IPS-18c (cell line): Measurements from ENCODE around the gene TMC8.

Source experiments
- H3K4me3 ChIP-seq: 2 replicates; pipeline ENCODE4 v1.7.0; 2013; ENCODE audit warnings: low read depth, mild to moderate bottlenecking, low read length, moderate library complexity; ENCODE audit not compliant: insufficient read depth
- H3K9me3 ChIP-seq: one replicate; pipeline ENCODE4 v1.6.1; 2013; ENCODE audit warnings: mild to moderate bottlenecking, low read length, moderate library complexity; ENCODE audit not compliant: control insufficient read depth, insufficient read depth

The TMC8 gene

DNA sequence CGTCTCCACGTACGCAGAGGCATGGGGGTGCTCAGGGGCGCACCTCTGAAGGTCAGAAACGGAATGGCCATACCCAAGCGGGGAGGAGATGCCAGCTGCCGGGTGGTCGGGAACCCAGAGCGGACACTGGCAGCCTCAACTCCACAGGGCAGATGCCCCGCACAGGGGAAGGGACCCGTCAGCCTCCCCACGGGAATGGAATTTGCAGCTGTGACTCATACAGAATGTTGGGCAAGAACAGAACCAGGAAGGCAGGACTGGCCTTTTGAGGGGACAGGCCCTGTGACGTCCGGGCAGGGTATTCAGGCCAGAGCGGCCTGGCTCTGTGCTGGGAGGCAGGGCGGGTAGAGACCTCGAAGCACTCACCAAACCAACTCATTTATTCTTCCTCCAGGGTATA, 48.8 kb downstream of the TMC8 start:
- H3K4me3 ChIP-seq = no peak overlapping the region
- no peaks in the 10 kb centered on the region for H3K9me3 ChIP-seq

DNA sequence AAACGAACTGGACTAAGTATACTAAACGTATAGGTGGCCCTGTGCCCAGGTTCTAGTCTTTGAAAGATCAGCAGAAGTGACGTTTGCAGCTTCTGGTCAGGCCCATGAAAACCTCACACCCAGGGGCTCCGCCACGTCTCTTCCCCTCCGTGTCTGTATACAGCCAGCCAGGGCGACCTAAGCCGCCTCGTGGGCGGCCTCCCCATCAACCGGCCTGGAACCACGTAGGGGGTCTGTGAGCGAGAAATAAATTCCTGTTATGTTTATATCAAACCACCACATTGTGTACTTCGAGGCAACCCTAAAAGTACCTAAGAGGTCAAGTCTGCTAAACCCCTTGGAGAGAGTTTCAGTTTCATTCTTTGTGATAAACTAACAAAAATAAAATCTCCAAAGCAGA, 49.5 kb downstream of the TMC8 start:
- no peaks in the 10 kb centered on the region for H3K9me3 ChIP-seq
- H3K4me3 ChIP-seq = no peak overlapping the region

DNA sequence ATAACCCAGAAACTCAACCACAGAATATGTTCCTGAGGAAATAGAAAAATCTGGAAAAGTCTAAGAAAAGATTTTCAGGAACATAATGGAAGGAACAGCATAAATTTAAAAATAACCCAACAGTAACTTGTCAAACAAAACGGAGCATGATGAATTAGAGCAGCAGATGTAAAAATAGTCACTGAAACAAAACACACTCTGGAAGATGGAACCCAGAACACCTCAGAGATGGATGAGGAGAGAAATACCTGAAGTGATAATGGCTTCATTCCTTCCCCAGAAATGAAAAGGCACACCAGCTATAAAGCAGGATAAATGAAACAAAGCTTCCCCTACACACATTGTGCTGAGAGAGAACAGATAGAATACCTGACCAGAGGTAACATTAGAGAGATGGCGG, 49.9 kb downstream of the TMC8 start:
- H3K9me3 ChIP-seq = no peaks in the 10 kb centered on the region
- no peak overlapping the region for H3K4me3 ChIP-seq

DNA sequence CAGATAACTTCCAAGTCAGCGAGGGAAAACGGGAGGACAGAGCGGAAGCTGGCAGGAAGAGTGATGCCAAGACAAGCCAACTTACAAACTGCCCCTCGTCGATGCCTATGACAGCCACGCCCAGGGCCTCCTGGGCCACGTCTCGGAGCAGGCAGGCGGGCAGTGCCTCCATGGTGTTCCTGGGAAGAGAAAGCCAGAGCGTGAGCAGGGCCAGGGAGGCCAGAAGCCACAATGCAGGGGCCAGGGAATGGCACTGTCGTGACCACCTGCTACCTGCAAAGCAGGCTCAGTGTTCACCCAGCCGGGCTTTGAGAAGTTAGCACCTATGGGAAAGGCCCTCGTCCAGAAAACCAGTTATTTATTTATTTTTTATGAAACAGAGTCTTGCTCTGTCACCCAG, 51.9 kb downstream of the TMC8 start:
- H3K4me3 ChIP-seq = no peak overlapping the region
- no peaks in the 10 kb centered on the region for H3K9me3 ChIP-seq

DNA sequence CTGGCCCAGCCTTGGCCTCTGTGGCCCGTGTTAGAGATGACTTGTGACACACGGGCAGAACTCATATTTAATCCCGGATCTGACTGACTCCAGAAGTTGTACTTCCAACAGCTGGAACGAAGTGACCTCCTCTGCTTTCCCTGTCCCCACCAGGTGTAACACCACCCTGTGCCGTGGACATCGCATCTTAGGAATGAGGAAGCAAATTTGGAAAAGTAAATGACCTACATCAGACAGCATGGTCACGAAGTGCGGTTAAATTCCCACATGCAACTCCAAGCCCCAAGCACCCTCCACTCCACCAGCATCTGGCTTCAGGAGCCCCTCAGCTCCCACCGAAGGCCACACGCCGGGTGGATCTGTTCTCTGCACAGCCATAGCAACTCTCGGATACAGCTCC, 53.3 kb downstream of the TMC8 start:
- Histone ChIP-seq H3K4me3 (no peak overlapping the region), H3K9me3 (peaks cover 2% of the 10 kb centered on the region)

DNA sequence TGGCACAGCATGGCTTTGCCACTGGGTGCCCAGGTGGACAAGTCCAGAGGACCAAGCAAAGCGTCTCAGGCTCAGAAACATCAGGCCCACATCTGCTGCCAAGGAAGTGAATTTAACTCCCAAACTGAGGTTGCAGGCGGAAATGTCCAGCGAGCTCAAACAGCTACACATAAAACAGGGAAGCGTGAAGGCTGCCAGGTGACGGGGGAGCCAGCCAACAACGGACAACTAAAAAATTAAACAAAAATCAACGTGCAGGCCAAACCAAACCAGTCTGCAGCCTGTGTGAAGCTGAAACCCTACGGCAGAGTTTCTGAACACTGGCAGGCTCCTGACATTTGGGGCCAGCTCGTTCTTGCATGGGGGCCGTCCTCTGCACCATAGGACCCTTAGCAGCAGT, 53.8 kb downstream of the TMC8 start:
- Histone ChIP-seq H3K9me3 (peaks cover 2% of the 10 kb centered on the region), H3K4me3 (no peak overlapping the region)

DNA sequence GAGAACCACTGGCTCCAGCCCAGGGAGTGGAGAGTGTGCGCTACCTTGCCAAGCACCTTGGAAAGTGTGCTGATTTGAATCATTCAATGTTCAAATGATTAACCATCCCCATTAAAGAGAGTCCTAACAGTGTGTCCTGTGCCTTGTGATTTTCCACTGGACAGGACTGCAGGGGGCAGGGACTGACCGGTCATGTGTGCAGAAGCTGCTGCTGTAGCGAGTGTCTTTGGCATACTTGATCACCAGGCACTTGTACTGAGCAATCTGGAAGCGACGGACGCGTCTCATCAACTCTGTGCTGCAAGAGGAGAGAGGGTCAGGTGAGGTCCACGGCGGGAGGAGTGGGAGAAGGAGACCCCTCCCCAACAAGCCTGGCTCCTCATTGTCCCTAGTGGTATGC, 54.3 kb downstream of the TMC8 start:
- Histone ChIP-seq H3K4me3 (no peak overlapping the region), H3K9me3 (peaks cover 2% of the 10 kb centered on the region)

DNA sequence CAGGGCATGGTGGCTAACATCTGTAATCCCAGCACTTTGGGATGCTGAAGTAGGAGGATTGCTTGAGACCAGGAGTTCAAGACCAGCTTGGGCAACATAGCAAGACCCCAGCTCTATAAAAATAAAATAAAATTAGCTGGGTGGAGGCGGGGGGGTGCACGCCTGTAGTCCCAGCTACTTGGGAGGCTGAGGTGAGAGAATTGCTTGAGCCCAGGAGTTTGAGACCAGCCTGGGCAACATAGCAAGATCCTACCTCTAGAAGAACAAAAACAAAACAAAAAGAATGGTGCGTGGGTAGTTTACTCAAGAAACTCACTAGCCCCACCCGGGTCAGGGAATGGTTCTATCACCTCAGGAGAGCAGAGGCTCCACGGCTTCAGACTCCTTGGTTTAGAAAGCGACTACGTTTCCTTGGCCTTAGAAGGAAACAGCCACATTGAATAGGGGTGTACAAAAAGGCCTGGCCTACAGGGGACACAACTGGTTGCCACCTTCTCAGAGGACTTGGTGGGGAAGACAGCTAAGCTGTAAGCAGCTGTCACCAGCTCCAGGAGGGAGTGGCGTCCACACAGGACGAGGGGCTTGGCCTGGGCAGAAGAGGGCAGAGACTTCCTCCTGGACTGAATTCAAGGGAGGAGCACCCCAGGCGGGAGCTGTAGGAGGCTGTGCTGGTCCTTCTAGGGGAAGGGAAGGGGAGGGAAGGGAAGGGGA, 55.6 kb downstream of the TMC8 start:
- H3K9me3 ChIP-seq = peaks cover 2% of the 10 kb centered on the region
- H3K4me3 ChIP-seq = peak overlapping the region; percentile 83

DNA sequence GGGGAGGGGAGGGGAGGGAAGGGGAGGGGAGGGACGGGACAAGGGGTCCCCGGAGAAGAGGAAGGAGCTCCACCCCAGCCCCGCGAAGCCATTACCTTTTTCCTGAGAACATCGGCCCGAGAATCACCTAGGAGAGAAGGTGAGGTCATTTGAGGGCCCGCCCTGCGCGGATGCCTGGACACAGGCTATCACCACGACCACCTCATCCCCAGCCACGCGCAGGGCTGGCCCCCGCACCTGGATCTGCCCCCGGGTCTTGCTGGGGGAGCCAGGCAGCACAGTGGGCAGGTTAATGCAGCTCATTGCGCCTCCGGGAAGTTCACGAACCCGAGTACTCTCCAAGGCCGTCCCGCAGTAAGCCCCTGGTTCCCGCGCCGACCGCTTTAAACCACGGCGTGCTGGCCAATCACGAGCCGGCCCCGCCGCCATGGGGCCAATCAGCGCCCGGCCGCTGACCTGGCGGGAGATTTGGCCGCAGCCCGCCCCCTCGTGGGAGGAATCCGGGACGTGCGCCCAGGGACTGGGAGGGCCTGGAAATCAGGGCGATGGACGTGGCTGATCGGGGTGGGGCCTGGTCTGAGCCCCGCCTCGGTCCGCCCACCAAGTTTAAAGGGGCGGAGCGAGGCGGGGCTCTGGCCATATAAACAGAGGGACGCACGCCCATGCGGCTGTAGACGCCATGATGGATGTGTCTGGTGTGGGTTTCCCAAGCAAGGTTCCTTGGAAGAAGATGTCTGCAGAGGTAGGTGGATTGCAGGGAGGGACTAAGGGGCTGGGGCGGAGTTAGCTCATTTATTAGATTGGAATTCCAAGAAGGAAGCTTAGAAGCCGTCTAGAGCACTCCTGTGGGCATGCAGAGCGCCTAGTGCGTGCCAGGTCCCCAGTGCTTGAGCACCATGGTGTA, 56.4 kb downstream of the TMC8 start, which contains the start of the genes AFMID and TK1:
AFMID (plus strand) TSS at position 671 of the 904 bp plus-strand sequence; CDS start at position 680, 9 bp downstream.
TK1 (minus strand) TSS at position 361 of the 904 bp plus-strand sequence; CDS start at position 303, 58 bp downstream.
- H3K4me3 ChIP-seq = peak within 1 kb of the TSS; percentile 83
- H3K9me3 ChIP-seq = peaks cover 2% of the 10 kb centered on the region
